Stimulated activated CD8-positive, alpha-beta memory T cell treated with anti-CD3 and anti-CD28 coated beads, Interleukin-4, amount 100 ng/mL, for 1 hour (primary cell): Measurements from ENCODE around the gene GPR107.

Source experiments
- DNase-seq, 2 donors: peaks; one replicate each; pipeline ENCODE4 v3.0.0-alpha.2; 2020; ENCODE audit warnings: low read depth in 2 of 2, low spot score in 1 of 2

GPR107 gene

GRCh38 chr9:130053109-130053503 is 600 bp upstream of the GPR107 start:
- DNase-seq = no peak

- DNase-seq = no peak
These were observed 650 bp downstream of the GPR107 start for GRCh38 chr9:130054325-130054786.

- DNase-seq = no peak
These were observed 1.1 kb downstream of the GPR107 start for GRCh38 chr9:130054820-130055219.

GRCh38 chr9:130058154-130058553 is 4.4 kb downstream of the GPR107 start:
- DNase-seq = no peak

GRCh38 chr9:130058887-130059286 is 5.2 kb downstream of the GPR107 start:
- no peak for DNase-seq

GRCh38 chr9:130060296-130060695 is 6.6 kb downstream of the GPR107 start:
- DNase-seq = no peak

GRCh38 chr9:130062750-130063149 is 9.0 kb downstream of the GPR107 start:
- no peak for DNase-seq

- DNase-seq = no peak
These were observed 10.9 kb downstream of the GPR107 start for GRCh38 chr9:130064621-130065020.

- DNase-seq = no peak
These were observed 15.3 kb downstream of the GPR107 start for GRCh38 chr9:130069048-130069447.

GRCh38 chr9:130072515-130073235 is 19.0 kb downstream of the GPR107 start:
- no peak for DNase-seq

- no peak for DNase-seq
These were observed 19.7 kb downstream of the GPR107 start for GRCh38 chr9:130073373-130073772.

- DNase-seq = no peak
These were observed 24.8 kb downstream of the GPR107 start for GRCh38 chr9:130078547-130078946.

- DNase-seq = no peak
These were observed 30.6 kb downstream of the GPR107 start for GRCh38 chr9:130084337-130084736.

GRCh38 chr9:130088051-130088450 is 34.3 kb downstream of the GPR107 start:
- DNase-seq = no peak

GRCh38 chr9:130089141-130089540 is 35.4 kb downstream of the GPR107 start:
- no peak for DNase-seq

- DNase-seq = no peak
These were observed 37.2 kb downstream of the GPR107 start for GRCh38 chr9:130090915-130091314.

- no peak for DNase-seq
These were observed 39.2 kb downstream of the GPR107 start for GRCh38 chr9:130092910-130093309.

GRCh38 chr9:130095872-130096271 is 42.2 kb downstream of the GPR107 start:
- DNase-seq = no peak

GRCh38 chr9:130100681-130101080 is 47.0 kb downstream of the GPR107 start:
- DNase-seq = no peak

GRCh38 chr9:130101915-130102314 is 48.2 kb downstream of the GPR107 start:
- DNase-seq = no peak

GRCh38 chr9:130104491-130105193 is 50.9 kb downstream of the GPR107 start:
- DNase-seq = no peak

GRCh38 chr9:130106860-130107233 is 53.1 kb downstream of the GPR107 start:
- DNase-seq = no peak
